Karpas-422 (cell line): ENCODE data around the gene PTPRG. TPM values are rescaled to one million over a fixed set of nuclear protein-coding genes. Genes with fewer than 3 reads are reported as not detected.

ENCODE experiments used
- DNase-seq: peaks from one replicate; pipeline ENCODE4 v3.0.0-alpha.2; 2015
- H2AFZ ChIP-seq: fragments of 200-600 bp; sonication (generic); 2 replicates; pipeline ENCODE4 v1.6.1; 2014; ENCODE audit warnings: antibody characterized with exemption, low read length, mixed read lengths
- H3K27ac ChIP-seq: fragments of 200-600 bp; sonication (generic); 2 replicates; pipeline ENCODE4 v1.5.1; 2014; ENCODE audit warnings: mild to moderate bottlenecking, low read length, moderate library complexity
- H3K27me3 ChIP-seq: fragments of 200-600 bp; sonication (generic); 2 replicates; pipeline ENCODE4 v1.6.1; 2014; ENCODE audit warnings: low read length, mixed read lengths
- H3K36me3 ChIP-seq: fragments of 200-600 bp; sonication (generic); 2 replicates; pipeline ENCODE4 v1.6.1; 2014; ENCODE audit warnings: low read length, mixed read lengths; ENCODE audit not compliant: insufficient read depth
- H3K4me1 ChIP-seq: fragments of 200-600 bp; sonication (generic); 2 replicates; pipeline ENCODE4 v1.6.1; 2014; ENCODE audit warnings: mild to moderate bottlenecking, low read length, mixed read lengths
- H3K4me2 ChIP-seq: fragments of 200-600 bp; sonication (generic); 2 replicates; pipeline ENCODE4 v1.6.1; 2014; ENCODE audit warnings: low read length, low read depth, mild to moderate bottlenecking; ENCODE audit not compliant: poor library complexity, severe bottlenecking
- H3K4me3 ChIP-seq: fragments of 200-600 bp; sonication (generic); 2 replicates; pipeline ENCODE4 v1.5.1; 2014; ENCODE audit warnings: mild to moderate bottlenecking, antibody characterized with exemption, low read length, mixed read lengths
- H3K79me2 ChIP-seq: fragments of 200-600 bp; sonication (generic); 2 replicates; pipeline ENCODE4 v1.6.1; 2014; ENCODE audit warnings: mild to moderate bottlenecking, low read length, mixed read lengths
- H3K9ac ChIP-seq: fragments of 200-600 bp; sonication (generic); 2 replicates; pipeline ENCODE4 v1.6.0; 2014; ENCODE audit warnings: low read length
- H3K9me2 ChIP-seq: fragments of 200-600 bp; sonication (generic), shearing (Covaris generic); replicated peaks from 2 replicates; pipeline ENCODE4 v1.6.0; 2014; ENCODE audit warnings: mild to moderate bottlenecking, low read length, moderate library complexity; ENCODE audit not compliant: insufficient read depth
- H3K9me3 ChIP-seq: fragments of 300-700, 200-600 bp; sonication (generic); 2 replicates; pipeline ENCODE4 v1.6.1; 2014; ENCODE audit warnings: low read length, mixed read lengths
- H4K20me1 ChIP-seq: fragments of 200-600 bp; sonication (generic); 2 replicates; pipeline ENCODE4 v1.6.1; 2014; ENCODE audit warnings: mild to moderate bottlenecking, antibody characterized with exemption, low read length, low read depth; ENCODE audit not compliant: insufficient read depth
- total RNA-seq: library from RNA; depleted of rRNA; stranded (reverse); fragments of >200 nt; shearing (Covaris generic); gene quantifications from 2 replicates; pipeline ENCODE4 v1.2.3, GENCODE V29; 2014; ENCODE audit warnings: low replicate concordance

The PTPRG gene
- total RNA-seq, 1 experiment from 2014 or later = not detected

GRCh38 chr3:62214850-62215249 lies 653.5 kb downstream of the PTPRG start:
- Histone ChIP-seq H3K27ac (no peak overlapping the region), H3K36me3 (no peaks in the 10 kb centered on the region), H3K27me3 (0 out of 2 replicates have a peak, but pooled peaks cover 3% of the 10 kb centered on the region), H4K20me1 (no peaks in the 10 kb centered on the region), H3K9me3 (no peaks in the 10 kb centered on the region), H3K9ac (no peak overlapping the region), H3K4me3 (no peak overlapping the region), H2AFZ (no peak overlapping the region), H3K4me1 (no peaks in the 10 kb centered on the region), H3K79me2 (no peaks in the 10 kb centered on the region), H3K9me2 (no peaks in the 10 kb centered on the region), H3K4me2 (no peak overlapping the region)
- no peak for DNase-seq

- Histone ChIP-seq H3K27ac (no peak overlapping the region), H3K9me3 (no peaks in the 10 kb centered on the region)
Measured at GRCh38 chr3:62220616-62221015, 659.2 kb downstream of the PTPRG start.

GRCh38 chr3:62225051-62225450 lies 663.7 kb downstream of the PTPRG start:
- Histone ChIP-seq H4K20me1 (no peaks in the 10 kb centered on the region), H3K4me1 (no peaks in the 10 kb centered on the region), H3K27me3 (no peaks in the 10 kb centered on the region), H3K9me2 (no peaks in the 10 kb centered on the region), H3K79me2 (no peaks in the 10 kb centered on the region), H3K9me3 (no peaks in the 10 kb centered on the region), H2AFZ (no peak overlapping the region), H3K36me3 (no peaks in the 10 kb centered on the region), H3K4me3 (no peak overlapping the region), H3K9ac (no peak overlapping the region), H3K4me2 (no peak overlapping the region), H3K27ac (no peak overlapping the region)
- no peak for DNase-seq

More at GRCh38 chr3:62220616-62221015, 659.2 kb downstream of the PTPRG start:
- H3K9me2 ChIP-seq = no peaks in the 10 kb centered on the region
- no peaks in the 10 kb centered on the region for H4K20me1 ChIP-seq
- H3K27me3 ChIP-seq = 0 out of 2 replicates have a peak, but pooled peaks cover 3% of the 10 kb centered on the region
- no peak overlapping the region for H2AFZ ChIP-seq
- no peak overlapping the region for H3K9ac ChIP-seq
- H3K4me3 ChIP-seq = no peak overlapping the region
- DNase-seq = no peak
- no peaks in the 10 kb centered on the region for H3K4me1 ChIP-seq
- H3K36me3 ChIP-seq = no peaks in the 10 kb centered on the region
- H3K79me2 ChIP-seq = no peaks in the 10 kb centered on the region
- H3K4me2 ChIP-seq = no peak overlapping the region

GRCh38 chr3:62226601-62227339 lies 665.4 kb downstream of the PTPRG start:
- H3K36me3 ChIP-seq = no peaks in the 10 kb centered on the region
- H3K4me1 ChIP-seq = no peaks in the 10 kb centered on the region
- no peak overlapping the region for H3K27ac ChIP-seq
- no peaks in the 10 kb centered on the region for H3K9me3 ChIP-seq
- no peaks in the 10 kb centered on the region for H3K27me3 ChIP-seq
- no peaks in the 10 kb centered on the region for H3K9me2 ChIP-seq
- no peak overlapping the region for H3K9ac ChIP-seq
- no peak overlapping the region for H2AFZ ChIP-seq
- H3K4me3 ChIP-seq = no peak overlapping the region
- no peak overlapping the region for H3K4me2 ChIP-seq
- no peaks in the 10 kb centered on the region for H3K79me2 ChIP-seq
- no peak for DNase-seq
- H4K20me1 ChIP-seq = no peaks in the 10 kb centered on the region

GRCh38 chr3:62228467-62228866 lies 667.1 kb downstream of the PTPRG start:
- H3K4me3 ChIP-seq = no peak overlapping the region

GRCh38 chr3:62229211-62229610 lies 667.8 kb downstream of the PTPRG start:
- no peaks in the 10 kb centered on the region for H3K27me3 ChIP-seq
- H4K20me1 ChIP-seq = no peaks in the 10 kb centered on the region
- no peak overlapping the region for H3K4me3 ChIP-seq
- no peaks in the 10 kb centered on the region for H3K4me1 ChIP-seq
- no peaks in the 10 kb centered on the region for H3K79me2 ChIP-seq
- no peaks in the 10 kb centered on the region for H3K9me2 ChIP-seq
- H2AFZ ChIP-seq = no peak overlapping the region
- no peak for DNase-seq
- no peak overlapping the region for H3K4me2 ChIP-seq
- H3K9me3 ChIP-seq = no peaks in the 10 kb centered on the region
- no peak overlapping the region for H3K27ac ChIP-seq
- no peaks in the 10 kb centered on the region for H3K36me3 ChIP-seq
- no peak overlapping the region for H3K9ac ChIP-seq

More at GRCh38 chr3:62228467-62228866, 667.1 kb downstream of the PTPRG start:
- H3K79me2 ChIP-seq = no peaks in the 10 kb centered on the region
- no peak overlapping the region for H3K9ac ChIP-seq
- no peaks in the 10 kb centered on the region for H3K9me3 ChIP-seq
- H3K27ac ChIP-seq = no peak overlapping the region
- no peak for DNase-seq
- no peaks in the 10 kb centered on the region for H3K4me1 ChIP-seq
- no peaks in the 10 kb centered on the region for H3K36me3 ChIP-seq
- H3K27me3 ChIP-seq = no peaks in the 10 kb centered on the region
- H3K9me2 ChIP-seq = no peaks in the 10 kb centered on the region
- no peaks in the 10 kb centered on the region for H4K20me1 ChIP-seq
- no peak overlapping the region for H3K4me2 ChIP-seq
- H2AFZ ChIP-seq = no peak overlapping the region

- Histone ChIP-seq H3K4me3 (no peak overlapping the region), H3K36me3 (no peaks in the 10 kb centered on the region), H2AFZ (no peak overlapping the region), H3K9me3 (no peaks in the 10 kb centered on the region), H4K20me1 (no peaks in the 10 kb centered on the region), H3K27me3 (no peaks in the 10 kb centered on the region), H3K9me2 (no peaks in the 10 kb centered on the region), H3K79me2 (no peaks in the 10 kb centered on the region), H3K4me2 (no peak overlapping the region), H3K4me1 (no peaks in the 10 kb centered on the region), H3K9ac (no peak overlapping the region), H3K27ac (no peak overlapping the region)
- DNase-seq = peak; percentile 62
Measured at GRCh38 chr3:62229908-62230307, 668.5 kb downstream of the PTPRG start.

- H3K4me3 ChIP-seq = no peak overlapping the region
- DNase-seq = no peak
Measured at GRCh38 chr3:62233065-62233464, 671.7 kb downstream of the PTPRG start.

More at GRCh38 chr3:62233065-62233464, 671.7 kb downstream of the PTPRG start:
- Histone ChIP-seq H2AFZ (no peak overlapping the region), H3K9me2 (no peaks in the 10 kb centered on the region), H3K79me2 (no peaks in the 10 kb centered on the region), H3K36me3 (no peaks in the 10 kb centered on the region), H3K27ac (no peak overlapping the region), H4K20me1 (no peaks in the 10 kb centered on the region), H3K4me2 (no peak overlapping the region), H3K9ac (no peak overlapping the region), H3K9me3 (no peaks in the 10 kb centered on the region), H3K27me3 (no peaks in the 10 kb centered on the region), H3K4me1 (no peaks in the 10 kb centered on the region)
